Measurements from ENCODE around the gene NSMF. TPM values are rescaled to one million over a fixed set of nuclear protein-coding genes. Genes with fewer than 3 reads are reported as not detected.

The NSMF gene
- total RNA-seq, 1 donor from 2014 or later = 20.7 TPM

- TF ChIP-seq CTCF (IDR thresholded peaks at IDR 0.05) = no peak
- intact Hi-C loops (cut with DNase I) = no loop called here
- H3K36me3 ChIP-seq = no peaks in the 10 kb centered on the region
- H3K27me3 ChIP-seq (ENCODE audit: low read depth) = no peaks in the 10 kb centered on the region
- H3K9me3 ChIP-seq = no peaks in the 10 kb centered on the region
- ATAC-seq (no peak), DNase-seq (peak; percentile 39)
- H3K4me3 ChIP-seq = no peak overlapping the region
- peaks cover 22% of the 10 kb centered on the region for H3K4me1 ChIP-seq
- no peak overlapping the region for H3K27ac ChIP-seq
These were observed 33.0 kb downstream of the NSMF start for GRCh38 chr9:137426018-137426681.

GRCh38 chr9:137423514-137424291 lies 35.4 kb downstream of the NSMF start:
- DNase-seq = peak; percentile 75
- H3K9me3 ChIP-seq = no peaks in the 10 kb centered on the region
- peak overlapping the region; percentile 96 for H3K4me3 ChIP-seq
- H3K36me3 ChIP-seq = no peaks in the 10 kb centered on the region
- peaks cover 22% of the 10 kb centered on the region for H3K4me1 ChIP-seq
- peak; percentile 61 to 78 for ATAC-seq
- intact Hi-C loops (cut with DNase I) = no loop called here
- peak; percentile 45 for TF ChIP-seq CTCF (IDR thresholded peaks at IDR 0.05)
- H3K27me3 ChIP-seq (ENCODE audit: low read depth) = no peaks in the 10 kb centered on the region
- peak overlapping the region; percentile 77 for H3K27ac ChIP-seq

- Histone ChIP-seq H3K27me3 (ENCODE audit: low read depth) (no peaks in the 10 kb centered on the region), H3K4me3 (peak within 1 kb of the TSS; percentile 96), H3K36me3 (no peaks in the 10 kb centered on the region), H3K9me3 (no peaks in the 10 kb centered on the region), H3K4me1 (peaks cover 27% of the 10 kb centered on the region), H3K27ac (peak within 1 kb of the TSS; percentile 77)
- peak; percentile 95 for DNase-seq
- intact Hi-C loops (cut with DNase I) = no loop called here
- peak; percentile 95 to 98 for ATAC-seq
- TF ChIP-seq CTCF (IDR thresholded peaks at IDR 0.05) = no peak
These were observed 36.3 kb downstream of the NSMF start, which contains the start of the genes EXD3 and NOXA1 for GRCh38 chr9:137422604-137423513. TSS of gene EXD3 (minus strand) at chr9:137423162. CDS start at chr9:137395357, 27,805 bp downstream. TSS of gene NOXA1 (plus strand) at chr9:137423393. CDS start at chr9:137423530, 137 bp downstream.

GRCh38 chr9:137421838-137422603 lies 37.1 kb downstream of the NSMF start:
- peak overlapping the region; percentile 76 for H3K27ac ChIP-seq
- no peak for ATAC-seq
- intact Hi-C loops (cut with DNase I) = no loop called here

More at GRCh38 chr9:137421838-137422603, 37.1 kb downstream of the NSMF start:
- peaks cover 28% of the 10 kb centered on the region for H3K4me1 ChIP-seq
- H3K4me3 ChIP-seq = peak overlapping the region; percentile 96
- DNase-seq = peak; percentile 34
- H3K36me3 ChIP-seq = no peaks in the 10 kb centered on the region
- H3K27me3 ChIP-seq (ENCODE audit: low read depth) = no peaks in the 10 kb centered on the region
- TF ChIP-seq CTCF (IDR thresholded peaks at IDR 0.05) = no peak
- H3K9me3 ChIP-seq = no peaks in the 10 kb centered on the region
